IMR-90 (cell line): Measurements from ENCODE around the gene TRIM63. TPM values are rescaled to one million over a fixed set of nuclear protein-coding genes. Genes with fewer than 3 reads are reported as not detected.

ENCODE experiments used
- ATAC-seq: fragments of 200-7000 bp; cut with Tn5 transposase; 2 replicates; pipeline ENCODE4 v1.9.1; 2020; ENCODE audit warnings: low read depth, mild to moderate bottlenecking, moderate library complexity
- BruUV-seq: library from RNA; stranded (reverse); fragments of 400-500 nt; replicated peaks from 2 replicates; lab custom pipeline; 2021; lab: Mats Ljungman, UMichigan
- CTCF ChIA-PET: fragments of 300-600 bp; formaldehyde crosslinking; extraction: SDS; loops from one replicate; lab custom pipeline; 2021; ENCODE audit warnings: antibody characterized with exemption; lab: Yijun Ruan, JAX
- POLR2A ChIA-PET: fragments of 300-600 bp; sonication (Branson Sonifier 250); formaldehyde crosslinking; loops from one replicate; lab custom pipeline; 2022; ENCODE audit warnings: antibody characterized with exemption; ENCODE audit not compliant: unreplicated experiment; lab: Charles Lee
- DNase-seq: peaks from one replicate; pipeline ENCODE4 v3.0.0; 2013
- H2AFZ ChIP-seq: replicated peaks from 2 replicates; pipeline ENCODE3; 2013; ENCODE audit warnings: low read length, mild to moderate bottlenecking; ENCODE audit not compliant: poor library complexity
- H2AK5ac ChIP-seq: 2 replicates; pipeline ENCODE4 v1.6.1; 2013; ENCODE audit warnings: low read depth, low read length, inconsistent platforms
- H2AK9ac ChIP-seq: replicated peaks from 2 replicates; pipeline ENCODE3; 2013; ENCODE audit warnings: mild to moderate bottlenecking, low read depth, low read length, moderate library complexity; ENCODE audit not compliant: poor library complexity
- H2BK120ac ChIP-seq: 2 replicates; pipeline ENCODE4 v1.6.1; 2013; ENCODE audit warnings: low read depth, low read length, inconsistent platforms
- H2BK15ac ChIP-seq: 3 replicates; pipeline ENCODE4 v1.6.1; 2013; ENCODE audit warnings: low read depth, low read length, inconsistent platforms
- H2BK20ac ChIP-seq: 2 replicates; pipeline ENCODE4 v1.6.1; 2013; ENCODE audit warnings: low read depth, mild to moderate bottlenecking, inconsistent platforms, low read length, moderate library complexity
- H2BK5ac ChIP-seq: 2 replicates; pipeline ENCODE4 v1.6.1; 2013; ENCODE audit warnings: mild to moderate bottlenecking, low read depth, low read length, inconsistent platforms; ENCODE audit not compliant: poor library complexity, severe bottlenecking
- H3K14ac ChIP-seq: replicated peaks from 2 replicates; pipeline ENCODE4 v1.6.1; 2013; ENCODE audit warnings: low read depth, low read length, inconsistent platforms
- H3K18ac ChIP-seq: 2 replicates; pipeline ENCODE4 v1.6.1; 2013; ENCODE audit warnings: low read depth, low read length, control low read depth
- H3K23ac ChIP-seq: 2 replicates; pipeline ENCODE4 v1.6.1; 2013; ENCODE audit warnings: low read depth, low read length, inconsistent platforms
- H3K27ac ChIP-seq: 2 replicates; pipeline ENCODE4 v1.5.1; 2013; ENCODE audit warnings: mild to moderate bottlenecking, control low read depth, low read length; ENCODE audit not compliant: insufficient read depth
- H3K27me3 ChIP-seq: 2 replicates; pipeline ENCODE4 v1.6.1; 2013; ENCODE audit warnings: low read length; ENCODE audit not compliant: control insufficient read depth, insufficient read depth
- H3K36me3 ChIP-seq: 2 replicates; pipeline ENCODE4 v1.6.1; 2013; ENCODE audit warnings: low read length, mixed read lengths; ENCODE audit not compliant: control insufficient read depth, insufficient read depth
- H3K4ac ChIP-seq: 2 replicates; pipeline ENCODE4 v1.6.1; 2013; ENCODE audit warnings: low read depth, low read length, inconsistent platforms
- H3K4me1 ChIP-seq: 2 replicates; pipeline ENCODE4 v1.6.1; 2013; ENCODE audit warnings: low read length, mixed read lengths; ENCODE audit not compliant: control insufficient read depth, insufficient read depth
- H3K4me2 ChIP-seq: 2 replicates; pipeline ENCODE4 v1.6.1; 2013; ENCODE audit warnings: low read depth, mild to moderate bottlenecking, control low read depth, low read length, moderate library complexity
- H3K4me3 ChIP-seq: 2 replicates; pipeline ENCODE4 v1.5.1; 2013; ENCODE audit warnings: low read depth, mild to moderate bottlenecking, control low read depth, low read length, moderate library complexity; ENCODE audit not compliant: insufficient read depth
- H3K56ac ChIP-seq: 2 replicates; pipeline ENCODE4 v1.6.1; 2013; ENCODE audit warnings: low read length, inconsistent platforms; ENCODE audit not compliant: insufficient read depth; ENCODE audit errors: extremely low read depth
- H3K79me1 ChIP-seq, 2 experiments: 2 replicates each; pipeline ENCODE4 v1.6.1; 2013; ENCODE audit warnings: low read length in 2 of 2, inconsistent platforms in 1 of 2, low read depth in 1 of 2
- H3K9ac ChIP-seq: 2 replicates; pipeline ENCODE4 v1.6.1; 2013; ENCODE audit warnings: low read depth, low read length, control low read depth
- H3K9me1 ChIP-seq: 2 replicates; pipeline ENCODE4 v1.6.1; 2013; ENCODE audit warnings: low read length, inconsistent platforms; ENCODE audit not compliant: insufficient read depth
- H3K9me3 ChIP-seq: 2 replicates; pipeline ENCODE4 v1.6.1; 2013; ENCODE audit warnings: low read length; ENCODE audit not compliant: control insufficient read depth, insufficient read depth
- H4K20me1 ChIP-seq: 2 replicates; pipeline ENCODE4 v1.6.1; 2013; ENCODE audit warnings: low read length, inconsistent platforms; ENCODE audit not compliant: insufficient read depth
- H4K5ac ChIP-seq: 2 replicates; pipeline ENCODE4 v1.6.1; 2013; ENCODE audit warnings: mild to moderate bottlenecking, low read depth, low read length, control low read depth
- H4K8ac ChIP-seq, 2 experiments: 2 replicates each; pipeline ENCODE4 v1.6.1; 2013; ENCODE audit warnings: low read depth in 2 of 2, low read length in 2 of 2, control low read depth in 1 of 2, inconsistent platforms in 1 of 2
- H4K91ac ChIP-seq: 2 replicates; pipeline ENCODE4 v1.6.1; 2013; ENCODE audit warnings: low read depth, low read length, inconsistent platforms; ENCODE audit not compliant: insufficient read depth
- BHLHE40 ChIP-seq: fragments of 150-350 bp; IDR thresholded peaks from 2 replicates; pipeline ENCODE4 v1.6.1; 2016; ENCODE audit warnings: mild to moderate bottlenecking, low read depth, low read length
- CEBPB ChIP-seq: IDR thresholded peaks from 2 replicates; pipeline ENCODE4 v1.6.1; 2012; ENCODE audit warnings: low read depth, low read length, improper control_type of control experiment
- FOS ChIP-seq: fragments of 150-350 bp; IDR thresholded peaks from 2 replicates; pipeline ENCODE4 v1.6.1; 2016; ENCODE audit warnings: low read depth, low read length
- MXI1 ChIP-seq: IDR thresholded peaks from 2 replicates; pipeline ENCODE4 v1.6.1; 2012; ENCODE audit warnings: low read depth, mild to moderate bottlenecking, low read length, moderate library complexity, borderline replicate concordance
- POLR2A ChIP-seq: IDR thresholded peaks from 2 replicates; pipeline ENCODE4 v1.6.1; 2012; ENCODE audit warnings: mild to moderate bottlenecking, low read depth, low read length
- SMC3 ChIP-seq: fragments of 150-350 bp; IDR thresholded peaks from 2 replicates; pipeline ENCODE4 v1.6.1; 2016; ENCODE audit warnings: low read depth, mild to moderate bottlenecking, antibody characterized with exemption, low read length, moderate library complexity
- USF2 ChIP-seq: fragments of 150-350 bp; IDR thresholded peaks from 2 replicates; pipeline ENCODE4 v1.6.1; 2017; ENCODE audit warnings: mild to moderate bottlenecking, antibody characterized with exemption, low read length, low read depth
- WGBS, 2 experiments: methylation state at CpG; one replicate each; pipeline versions ENCODE4 v1.1.5 to v1.1.7; 2013; ENCODE audit warnings: missing lambda C conversion rate in 2 of 2; ENCODE audit not compliant: insufficient read length in 1 of 2; ENCODE audit errors: extremely low coverage in 2 of 2; 5-methylcytosine and 5-hydroxymethylcytosine counted together
- dilution Hi-C: fragments of 300-500 bp; cut with HindIII; formaldehyde crosslinking; loops from one replicate; pipeline ENCODE4 v1.14.3; 2018; ENCODE audit warnings: low sequenced_read_pairs; ENCODE audit not compliant: unreplicated experiment
- in situ Hi-C: fragments of 300-500 bp; cut with MboI; formaldehyde crosslinking; loops from 3 replicates; pipeline ENCODE4 v1.14.3; 2019; ENCODE audit warnings: low sequenced_read_pairs, inconsistent platforms, mixed read lengths
- intact Hi-C: fragments of 100-400 bp; cut with micrococcal nuclease; formaldehyde crosslinking; loops from 2 replicates; pipeline ENCODE4 v1.10.0; 2022
- polyA plus RNA-seq, 3 experiments: library from polyadenylated mRNA; depleted of rRNA; stranded (reverse); fragments of >200 nt; gene quantifications; 2 replicates each; pipeline ENCODE4 v1.2.3, GENCODE V29; 2012; ENCODE audit warnings: low replicate concordance in 1 of 3
- total RNA-seq: library from RNA; depleted of rRNA; stranded (reverse); fragments of >200 nt; gene quantifications from 2 replicates; pipeline ENCODE4 v1.2.3, GENCODE V29; 2012
- TF ChIP-seq, protein P1 (sequence below): fragments of 150-350 bp; IDR thresholded peaks from 2 replicates; pipeline ENCODE4 v1.6.1; 2016; ENCODE audit warnings: low read depth, mild to moderate bottlenecking, low read length, moderate library complexity, borderline replicate concordance

Gene TRIM63
- total and polyA plus RNA-seq, 2 of the 4 experiments (the other 2 are of a cell fraction) = not detected

GRCh38 chr1:26015358-26015757 is 52.1 kb downstream of the TRIM63 start:
- Histone ChIP-seq H2AK5ac (no peak overlapping the region), H4K20me1 (no peaks in the 10 kb centered on the region), H3K79me1 (no peaks in the 10 kb centered on the region), H3K9me1 (peaks cover 6% of the 10 kb centered on the region; the same call in 1 of the 2 replicates), H2BK120ac (no peak overlapping the region), H3K27me3 (no peaks in the 10 kb centered on the region), H4K91ac (no peak overlapping the region), H3K56ac (no peak overlapping the region), H3K4me3 (no peak overlapping the region), H3K18ac (no peak overlapping the region), H3K4me1 (peaks cover 18% of the 10 kb centered on the region), H2AFZ (no peak overlapping the region), H3K23ac (no peak overlapping the region), H2AK9ac (no peak overlapping the region), H4K8ac (no peak overlapping the region), H3K9me3 (no peaks in the 10 kb centered on the region), H3K36me3 (no peaks in the 10 kb centered on the region), H3K27ac (no peak overlapping the region), H3K14ac (no peak overlapping the region), H2BK20ac (no peak overlapping the region), H2BK5ac (no peak overlapping the region), H4K5ac (no peak overlapping the region), H3K9ac (no peak overlapping the region), H3K4ac (no peak overlapping the region), H3K4me2 (no peak overlapping the region), H2BK15ac (no peak overlapping the region)
- in situ Hi-C loops (no loop called here), intact Hi-C loops (no loop called here), dilution Hi-C loops (no loop called here)
- ATAC-seq = no peak
- ChIA-PET CTCF (no interaction called here), POLR2A (no interaction called here)
- BruUV-seq = no TSS peak
- TF ChIP-seq SMC3 (no peak), BHLHE40 (no peak), MXI1 (no peak), FOS (no peak), POLR2A (no peak), CEBPB (peak; percentile 96), USF2 (no peak)
- TF ChIP-seq, protein P1, sequence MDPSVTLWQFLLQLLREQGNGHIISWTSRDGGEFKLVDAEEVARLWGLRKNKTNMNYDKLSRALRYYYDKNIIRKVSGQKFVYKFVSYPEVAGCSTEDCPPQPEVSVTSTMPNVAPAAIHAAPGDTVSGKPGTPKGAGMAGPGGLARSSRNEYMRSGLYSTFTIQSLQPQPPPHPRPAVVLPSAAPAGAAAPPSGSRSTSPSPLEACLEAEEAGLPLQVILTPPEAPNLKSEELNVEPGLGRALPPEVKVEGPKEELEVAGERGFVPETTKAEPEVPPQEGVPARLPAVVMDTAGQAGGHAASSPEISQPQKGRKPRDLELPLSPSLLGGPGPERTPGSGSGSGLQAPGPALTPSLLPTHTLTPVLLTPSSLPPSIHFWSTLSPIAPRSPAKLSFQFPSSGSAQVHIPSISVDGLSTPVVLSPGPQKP = no peak
- DNase-seq = peak; percentile 56
- no CpG with 5 or more reads among the region's 2 CpGs for WGBS, 2 experiments
